Stomach (tissue), 9 donors: ENCODE data around the gene STARD10. TPM values are rescaled to one million over a fixed set of nuclear protein-coding genes. Genes with fewer than 3 reads are reported as not detected.

Source experiments
- DNase-seq, 2 donors: peaks; one replicate each; pipeline versions ENCODE4 v3.0.0 to v3.0.0-alpha.2; 2013 to 2019
- H3K27ac ChIP-seq, 5 donors: fragments of 200-600 bp in 4 of 5; sonication (generic) in 4 of 5; one replicate each; pipeline ENCODE4 v1.5.1; 2013 to 2019; ENCODE audit warnings: mild to moderate bottlenecking in 1 of 5, moderate library complexity in 1 of 5
- H3K27me3 ChIP-seq, 3 donors: fragments of 200-600 bp; sonication (generic); one replicate each; pipeline ENCODE4 v1.5.1; 2017 to 2019; ENCODE audit warnings: mixed run types in 1 of 3
- H3K36me3 ChIP-seq, 4 donors: fragments of 200-600 bp; sonication (generic); 1 replicate in 3 of 4; 2 replicates in 1 of 4; pipeline ENCODE4 v1.5.1; 2016 to 2019
- H3K4me1 ChIP-seq, 4 donors: fragments of 200-600 bp; sonication (generic); one replicate each; pipeline ENCODE4 v1.5.1; 2016 to 2019
- H3K4me3 ChIP-seq, 4 donors: fragments of 200-600 bp; sonication (generic) in 3 of 4; one replicate each; pipeline ENCODE4 v1.5.1; 2016 to 2019; ENCODE audit warnings: mild to moderate bottlenecking in 1 of 4
- H3K9me3 ChIP-seq, 4 donors: fragments of 200-600 bp; sonication (generic); one replicate each; pipeline ENCODE4 v1.5.1; 2016 to 2019
- EP300 ChIP-seq: sonication (generic); formaldehyde crosslinking; IDR thresholded peaks from one replicate; pipeline ENCODE4 v1.6.1; 2017; ENCODE audit warnings: antibody characterized with exemption
- POLR2A ChIP-seq, 4 donors: fragments of 450-650 bp; IDR thresholded peaks; one replicate each; pipeline ENCODE4 v1.6.1; 2016; ENCODE audit warnings: antibody characterized with exemption in 4 of 4, control low read depth in 2 of 4, mild to moderate bottlenecking in 1 of 4, moderate library complexity in 1 of 4
- POLR2AphosphoS5 ChIP-seq, 3 donors: sonication (generic); formaldehyde crosslinking; IDR thresholded peaks; one replicate each; pipeline ENCODE4 v1.6.1; 2016; ENCODE audit warnings: antibody characterized with exemption in 3 of 3
- WGBS, 5 donors: extraction: QIAGEN DNeasy Blood & Tissue Kit in 3 of 5; methylation state at CpG; one replicate each; pipeline versions ENCODE4 v1.1.5 to v1.1.7; 2013 to 2018; 5-methylcytosine and 5-hydroxymethylcytosine counted together
- intact Hi-C: fragments of 100-400 bp; cut with DNase I; formaldehyde crosslinking; loops from one replicate; pipeline ENCODE4 v1.15.1; 2023; ENCODE audit warnings: low total_unique reads
- polyA plus RNA-seq, 3 donors: library from polyadenylated mRNA; stranded (reverse); fragments of 200-250 nt; gene quantifications; one replicate each; pipeline ENCODE4 v1.2.3, GENCODE V29; 2013
- total RNA-seq, 5 donors: library from RNA; depleted of rRNA; stranded (reverse); fragments of >200 nt; gene quantifications; one replicate each; pipeline versions ENCODE4 v1.1.0 to v1.2.3, GENCODE V29; 2014 to 2016
- TF ChIP-seq, protein P1 (sequence below), 7 experiments: fragments of 450-650 bp in 4 of 7; fragments of 200-600 bp in 3 of 7; sonication (generic) in 3 of 7; IDR thresholded peaks; one replicate each; pipeline ENCODE4 v1.5.1; 2016 to 2019; ENCODE audit warnings: antibody characterized with exemption in 7 of 7, control low read depth in 2 of 7, mild to moderate bottlenecking in 1 of 7
- donor health status: healthy with polysubstance abuse.
- donor health status: Bipolar disorder and iron deficiency.
- donor health status: healthy.

Gene STARD10
- total and polyA plus RNA-seq, 8 donors: 125 to 950 (median 346) TPM

DNA sequence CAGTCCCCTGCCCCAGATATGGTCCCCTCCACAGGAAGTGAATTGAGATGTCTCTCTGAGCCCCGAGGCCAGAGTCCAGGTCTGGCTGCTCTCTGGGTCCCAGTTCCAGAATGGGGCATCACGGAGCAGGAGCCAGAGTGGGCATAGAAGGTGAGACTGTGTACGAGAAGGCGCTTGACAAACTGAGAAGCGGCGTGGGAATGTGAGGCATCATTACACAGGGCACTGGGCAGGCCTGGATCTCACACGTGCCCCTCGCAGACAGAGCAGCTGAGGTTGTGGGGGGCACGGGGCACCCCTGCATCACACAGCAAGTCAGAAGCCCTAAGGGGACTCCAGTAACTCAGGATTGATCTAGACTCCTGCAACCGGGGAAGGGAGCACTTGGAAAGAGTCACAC is 9.2 kb downstream of the STARD10 start:
- Histone ChIP-seq H3K4me3 (no peak overlapping the region), H3K9me3 (no peaks in the 10 kb centered on the region), H3K27ac (peak overlapping the region; percentile 90 to 96 (median 93)), H3K36me3 (no peaks in the 10 kb centered on the region), H3K27me3 (no peaks in the 10 kb centered on the region), H3K4me1 (peaks cover 45 to 89% (median 80%) of the 10 kb centered on the region in 4 donors)
- DNase-seq: no peak
- WGBS, 5 donors: 77 to 86% (median 84%) methylated on average over 6 to 10 of the region's 10 CpGs
- TF ChIP-seq, protein P1, sequence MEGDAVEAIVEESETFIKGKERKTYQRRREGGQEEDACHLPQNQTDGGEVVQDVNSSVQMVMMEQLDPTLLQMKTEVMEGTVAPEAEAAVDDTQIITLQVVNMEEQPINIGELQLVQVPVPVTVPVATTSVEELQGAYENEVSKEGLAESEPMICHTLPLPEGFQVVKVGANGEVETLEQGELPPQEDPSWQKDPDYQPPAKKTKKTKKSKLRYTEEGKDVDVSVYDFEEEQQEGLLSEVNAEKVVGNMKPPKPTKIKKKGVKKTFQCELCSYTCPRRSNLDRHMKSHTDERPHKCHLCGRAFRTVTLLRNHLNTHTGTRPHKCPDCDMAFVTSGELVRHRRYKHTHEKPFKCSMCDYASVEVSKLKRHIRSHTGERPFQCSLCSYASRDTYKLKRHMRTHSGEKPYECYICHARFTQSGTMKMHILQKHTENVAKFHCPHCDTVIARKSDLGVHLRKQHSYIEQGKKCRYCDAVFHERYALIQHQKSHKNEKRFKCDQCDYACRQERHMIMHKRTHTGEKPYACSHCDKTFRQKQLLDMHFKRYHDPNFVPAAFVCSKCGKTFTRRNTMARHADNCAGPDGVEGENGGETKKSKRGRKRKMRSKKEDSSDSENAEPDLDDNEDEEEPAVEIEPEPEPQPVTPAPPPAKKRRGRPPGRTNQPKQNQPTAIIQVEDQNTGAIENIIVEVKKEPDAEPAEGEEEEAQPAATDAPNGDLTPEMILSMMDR (IDR thresholded peaks at IDR 0.05): no peak
- no peak for TF ChIP-seq POLR2AphosphoS5 (IDR thresholded peaks at IDR 0.05)
- TF ChIP-seq EP300: no peak
- no peak for TF ChIP-seq POLR2A (IDR thresholded peaks at IDR 0.05)
- intact Hi-C loops: no loop called here

GRCh38 chr11:72783144-72783905 is 10.5 kb downstream of the STARD10 start:
- Histone ChIP-seq H3K27ac (peak overlapping the region; percentile 17 to 96 (median 93)), H3K27me3 (no peaks in the 10 kb centered on the region), H3K36me3 (peaks cover 0 to 2% (median 0%) of the 10 kb centered on the region in 4 donors), H3K4me3 (no peak overlapping the region), H3K9me3 (no peaks in the 10 kb centered on the region), H3K4me1 (peaks cover 42 to 87% (median 81%) of the 10 kb centered on the region in 4 donors)
- intact Hi-C loops: no loop called here
- WGBS, 5 donors: 62 to 75% (median 69%) methylated on average over 2 of the region's 2 CpGs
- DNase-seq: no peak
- TF ChIP-seq POLR2A (IDR thresholded peaks at IDR 0.05): no peak
- TF ChIP-seq EP300: no peak
- no peak for TF ChIP-seq POLR2AphosphoS5 (IDR thresholded peaks at IDR 0.05)
- TF ChIP-seq, protein P1 (IDR thresholded peaks at IDR 0.05): no peak

GRCh38 chr11:72782081-72782920 is 11.5 kb downstream of the STARD10 start:
- Histone ChIP-seq H3K27ac (peak overlapping the region; percentile 90 to 96 (median 93)), H3K27me3 (no peaks in the 10 kb centered on the region), H3K9me3 (no peaks in the 10 kb centered on the region), H3K4me3 (peak overlapping the region; percentile 73 to 82 (median 76)), H3K36me3 (peaks cover 0 to 4% (median 0%) of the 10 kb centered on the region in 4 donors), H3K4me1 (peaks cover 46 to 88% (median 81%) of the 10 kb centered on the region in 4 donors)
- 23 to 32% (median 30%) methylated on average over 12 to 14 of the region's 14 CpGs for WGBS, 5 donors
- TF ChIP-seq POLR2AphosphoS5 (IDR thresholded peaks at IDR 0.05): peak in 1 of 3 donors; percentile 29
- TF ChIP-seq EP300: no peak
- TF ChIP-seq, protein P1 (IDR thresholded peaks at IDR 0.05): no peak
- no peak for TF ChIP-seq POLR2A (IDR thresholded peaks at IDR 0.05)
- peak; percentile 65 to 78 for DNase-seq
- intact Hi-C loops: no loop called here

- peaks cover 0 to 4% (median 0%) of the 10 kb centered on the region in 4 donors for H3K36me3 ChIP-seq
- TF ChIP-seq, protein P1 (IDR thresholded peaks at IDR 0.05): no peak
- H3K4me1 ChIP-seq: peaks cover 50 to 88% (median 81%) of the 10 kb centered on the region in 4 donors
- WGBS, 5 donors: 0 to 2% (median 1%) methylated on average over 3 to 86 of the region's 89 CpGs
- intact Hi-C loops: no loop called here
- no peaks in the 10 kb centered on the region for H3K27me3 ChIP-seq
- H3K9me3 ChIP-seq: no peaks in the 10 kb centered on the region
- H3K27ac ChIP-seq: peak overlapping the region; percentile 93 to 96 (median 95)
- peak overlapping the region; percentile 73 to 82 (median 76) for H3K4me3 ChIP-seq
- DNase-seq: peak; percentile 65 to 88
These were observed 12.3 kb downstream of the STARD10 start for GRCh38 chr11:72781313-72782080.
